ENCODE measurements around the gene ANKRD6. TPM values are rescaled to one million over a fixed set of nuclear protein-coding genes. Genes with fewer than 3 reads are reported as not detected.

Gene ANKRD6
- total RNA-seq, 1 donor from 2014 or later: 33.8 TPM

DNA sequence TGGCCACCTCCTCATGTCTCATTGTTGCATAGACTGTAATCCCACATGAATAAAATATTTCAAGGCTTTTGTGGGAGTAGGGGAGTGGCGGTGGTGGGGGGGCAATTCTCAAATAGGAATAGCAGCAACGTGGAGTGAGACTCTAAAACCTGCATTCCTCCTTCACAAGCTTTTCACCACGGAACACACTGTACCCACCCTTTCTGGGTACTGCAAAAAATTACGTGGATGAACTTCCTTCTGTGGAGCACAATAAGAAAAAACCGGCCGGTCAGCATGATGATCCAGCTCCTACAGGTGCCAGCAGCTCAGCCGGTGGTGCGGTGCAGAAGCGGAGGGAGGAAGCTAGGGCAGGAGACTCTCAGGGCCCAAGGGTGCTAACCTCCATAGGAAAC, 19.9 kb upstream of the ANKRD6 start:
- peak; percentile 14 for DNase-seq

DNA sequence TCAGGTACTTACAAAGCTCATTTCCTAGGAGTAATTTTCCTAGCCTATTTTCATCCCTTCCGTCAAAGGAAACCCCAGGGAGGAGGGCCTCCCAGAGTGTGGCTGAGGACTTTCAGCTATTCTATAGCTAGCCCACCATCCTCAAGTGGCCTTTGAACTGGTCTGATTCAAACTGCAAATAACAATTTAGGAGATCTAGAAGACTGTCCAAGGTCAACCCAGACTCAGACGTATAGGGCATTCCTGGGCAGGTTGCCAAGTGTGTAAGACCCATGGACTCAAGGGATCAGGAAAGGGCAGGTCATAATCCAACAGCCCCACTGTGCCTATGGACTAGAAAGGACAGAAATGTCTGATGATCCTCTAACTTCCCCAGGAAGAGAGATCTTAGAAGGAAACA, 18.7 kb upstream of the ANKRD6 start:
- no peak for DNase-seq

DNA sequence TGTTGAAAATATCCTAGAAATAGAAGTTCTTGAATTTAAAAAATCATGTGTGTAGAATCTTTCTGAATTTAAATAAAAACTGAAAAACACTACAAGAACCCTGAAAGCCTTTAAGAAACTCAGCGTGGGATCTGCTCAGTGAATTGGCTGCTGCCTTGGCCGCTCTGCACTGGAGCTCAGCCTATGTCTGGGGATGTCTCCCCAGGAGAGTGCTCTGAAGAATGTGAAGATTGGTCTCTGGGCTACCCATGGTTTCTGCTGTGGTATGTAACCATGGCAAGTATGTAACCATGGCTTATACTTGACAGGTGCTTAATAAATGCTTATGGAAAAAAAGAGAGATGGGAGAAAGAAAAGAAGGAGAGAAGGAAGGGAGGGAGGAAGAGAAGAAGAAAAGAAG, 17.8 kb upstream of the ANKRD6 start:
- DNase-seq: no peak

DNA sequence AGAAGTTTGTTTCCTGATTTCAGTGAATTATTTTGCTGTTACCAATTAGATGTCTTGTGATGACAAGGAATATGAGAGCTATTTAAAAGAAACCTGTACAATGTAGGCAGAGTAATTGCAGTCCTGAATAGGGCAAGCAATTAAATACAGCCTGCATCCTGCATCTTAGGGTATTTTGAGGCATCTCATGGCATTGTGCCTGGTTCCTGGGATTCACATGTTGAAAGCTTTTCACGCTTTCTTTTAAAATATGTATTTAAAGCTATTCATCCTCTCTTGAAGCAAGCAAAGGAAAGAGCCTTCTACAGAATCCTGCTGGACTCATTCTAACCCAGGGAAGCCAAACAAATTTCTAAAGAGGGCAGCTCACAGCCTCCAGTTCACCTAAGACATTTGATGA, 16.2 kb upstream of the ANKRD6 start:
- no peak for DNase-seq

DNA sequence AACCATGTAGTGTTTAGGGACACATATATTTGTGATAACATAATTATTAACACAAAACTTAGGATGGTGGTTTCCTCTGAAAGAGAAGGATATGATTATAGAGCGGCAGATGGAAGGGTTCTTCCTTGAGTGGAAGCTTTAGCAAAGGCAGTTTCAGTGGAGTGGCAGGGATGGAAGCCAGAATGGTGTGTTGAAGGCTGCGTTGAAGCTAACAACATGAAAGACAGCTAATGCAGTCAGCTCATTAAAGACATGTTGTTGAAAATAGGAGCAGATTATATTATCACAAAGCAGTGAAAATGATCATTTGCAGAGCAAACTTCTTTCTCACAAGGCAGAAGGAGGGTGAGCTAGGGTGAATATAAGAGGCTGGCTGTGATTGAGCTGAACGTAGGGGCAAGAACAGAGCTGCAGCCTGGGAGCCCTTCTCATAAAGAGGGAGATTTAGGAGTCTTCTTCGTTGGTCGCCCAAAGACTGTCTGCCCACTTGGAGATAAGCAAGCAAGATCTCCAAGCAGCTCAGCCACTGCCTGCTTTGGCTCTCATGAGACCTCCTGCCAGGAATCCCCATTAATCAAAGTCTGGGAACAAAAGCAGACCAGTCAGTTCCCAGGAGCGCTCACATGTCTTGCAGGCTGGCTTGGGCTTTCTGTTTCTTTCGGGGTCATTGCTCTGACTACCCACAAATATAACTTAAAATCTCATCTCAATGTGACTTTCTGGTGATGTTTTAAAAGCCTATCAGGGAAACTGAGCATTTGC, 2.6 kb upstream of the ANKRD6 start:
- no peak for DNase-seq

DNA sequence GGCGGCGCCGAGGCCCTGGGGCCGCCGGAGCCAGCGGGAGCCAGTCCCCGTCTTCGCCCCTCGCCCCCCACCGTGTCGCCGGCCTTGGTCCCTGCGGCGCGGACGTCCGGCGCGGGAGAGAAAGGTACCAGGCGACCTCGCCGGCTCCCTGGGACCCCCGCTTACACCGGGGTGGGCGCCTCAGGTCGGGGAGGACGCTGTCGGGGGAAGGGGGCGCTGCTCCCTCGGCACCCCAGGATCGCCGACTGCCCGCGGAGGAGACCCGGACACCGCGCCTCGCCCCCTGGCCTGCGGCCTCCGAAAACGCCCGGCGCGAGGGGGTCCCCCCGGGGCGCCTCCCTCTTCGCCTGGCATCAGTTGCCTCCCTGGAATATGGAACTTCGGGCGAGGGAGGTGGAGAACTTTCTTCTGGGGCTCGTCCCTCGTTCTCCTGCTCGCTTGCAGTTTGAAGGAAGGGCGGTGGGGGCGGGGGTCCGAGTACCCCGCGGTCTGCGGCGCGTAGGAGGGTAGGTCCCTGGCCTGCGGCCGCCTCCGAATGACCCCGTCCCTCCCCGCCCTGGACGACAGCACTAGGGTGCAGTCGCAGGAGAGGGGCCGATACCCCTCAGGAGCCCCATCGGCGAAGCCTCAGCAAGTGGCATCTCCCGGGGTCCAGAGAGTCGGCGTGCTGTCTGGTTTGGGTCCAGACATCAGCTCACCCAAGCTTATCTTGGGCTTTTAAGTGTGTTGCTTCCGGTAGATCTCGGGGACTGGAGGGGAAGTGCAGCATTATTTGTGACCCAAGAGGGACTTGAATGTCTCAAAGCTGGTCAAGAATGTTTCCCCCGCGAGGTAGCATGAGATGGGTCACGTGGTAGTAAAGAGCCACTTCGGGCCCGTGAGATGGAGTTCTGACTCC, 549 bp downstream of the ANKRD6 start:
- DNase-seq: no peak

DNA sequence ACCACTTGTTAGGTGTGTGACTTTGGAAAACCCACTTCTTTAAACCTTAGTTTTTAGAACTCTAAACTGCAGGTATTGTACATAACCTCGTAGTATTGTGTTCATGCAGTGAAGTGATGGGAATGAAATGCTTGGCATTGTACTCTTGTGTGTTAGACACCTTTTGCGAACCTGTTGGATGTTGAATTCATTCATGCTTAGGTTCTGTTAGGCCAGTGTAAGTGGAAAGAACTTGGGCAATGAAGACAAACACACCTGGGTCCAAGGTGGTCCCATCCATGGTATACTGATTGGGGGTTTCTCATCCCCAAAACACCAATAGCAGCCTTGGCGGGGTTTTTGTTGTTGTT, 1.2 kb downstream of the ANKRD6 start:
- no peak for DNase-seq

- DNase-seq: no peak
These were observed 2.0 kb downstream of the ANKRD6 start for GRCh38 chr6:89434954-89435353.

DNA sequence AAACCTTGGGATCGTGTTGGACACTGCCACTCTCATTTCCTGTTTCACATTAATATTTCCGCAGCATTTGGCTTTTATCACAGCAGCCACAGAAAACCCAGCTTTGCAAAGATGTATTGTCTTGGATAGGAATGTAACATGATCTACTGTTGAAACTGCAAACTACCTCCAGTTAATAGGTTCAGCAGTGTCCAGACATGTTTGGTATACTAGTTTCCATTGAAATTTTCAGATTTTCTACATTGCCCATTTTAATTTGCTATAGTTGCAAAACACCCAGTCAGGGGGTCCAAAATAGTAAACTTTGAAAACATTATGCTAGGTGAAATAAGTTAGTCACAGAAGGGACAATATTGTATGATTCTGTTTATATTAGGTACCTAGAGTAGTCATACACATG, 3.3 kb downstream of the ANKRD6 start:
- no peak for DNase-seq

DNA sequence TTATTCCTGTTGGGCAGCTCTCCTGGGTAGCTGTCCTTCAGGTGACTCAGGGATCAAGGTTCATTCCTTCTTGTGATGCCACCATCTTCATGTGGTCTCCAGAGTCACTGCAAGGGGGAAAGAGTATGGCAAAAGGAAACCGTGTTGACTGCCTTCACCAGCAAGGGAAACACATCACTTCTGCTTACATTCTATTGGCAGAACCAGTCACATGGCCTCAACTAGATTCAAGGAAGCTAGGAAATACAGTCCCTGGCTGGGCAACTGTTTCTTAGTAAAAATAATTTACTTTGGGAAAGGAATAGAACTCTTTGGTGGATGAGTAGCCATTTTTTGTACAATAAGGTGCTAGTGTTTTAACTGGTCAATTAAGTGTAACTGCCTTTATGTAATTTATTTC, 5.3 kb downstream of the ANKRD6 start:
- DNase-seq: no peak

GRCh38 chr6:89439014-89439413, 6.1 kb downstream of the ANKRD6 start:
- DNase-seq: no peak

DNA sequence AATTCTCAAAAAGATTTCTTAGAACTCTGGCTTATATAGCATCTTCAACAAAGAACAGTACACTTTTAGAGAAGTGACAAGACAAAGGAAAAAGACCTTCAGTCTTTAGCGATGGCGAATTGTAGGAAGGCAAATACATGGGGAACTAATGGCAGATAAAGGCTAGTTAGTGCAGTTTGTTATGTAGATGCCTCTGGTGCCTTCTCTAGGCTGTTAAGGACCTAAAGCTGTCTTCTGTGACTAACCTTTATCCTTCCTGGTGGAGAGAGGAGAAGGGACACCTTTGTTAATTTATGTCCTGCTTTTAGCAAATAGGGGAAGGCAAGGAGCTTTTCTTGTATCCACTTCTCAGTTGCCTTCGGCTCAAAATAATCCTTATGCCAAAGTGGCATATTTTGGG, 7.2 kb downstream of the ANKRD6 start:
- no peak for DNase-seq

- DNase-seq: no peak
These were observed 10.7 kb downstream of the ANKRD6 start for GRCh38 chr6:89443658-89444057.

DNA sequence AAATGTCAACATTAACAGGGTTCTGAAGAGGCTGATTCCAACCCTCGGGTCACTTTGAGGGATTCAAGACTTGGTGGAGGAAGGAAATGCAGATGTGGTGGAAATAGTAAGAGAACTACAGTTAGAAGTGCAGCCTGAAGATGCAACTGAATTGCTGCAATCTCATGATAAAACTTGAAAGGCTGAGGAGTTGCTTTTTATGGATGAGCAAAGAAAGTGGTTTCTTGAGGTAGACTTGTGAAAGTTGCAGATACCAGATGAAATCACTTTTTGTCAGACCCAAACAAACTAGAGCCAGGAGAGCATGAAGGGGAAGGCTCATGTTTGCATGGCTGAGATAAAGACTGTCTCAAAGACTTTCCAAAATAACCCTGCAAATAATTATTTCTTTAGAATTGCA, 16.2 kb downstream of the ANKRD6 start:
- DNase-seq: no peak

GRCh38 chr6:89452281-89452680, 19.3 kb downstream of the ANKRD6 start:
- DNase-seq: no peak

DNA sequence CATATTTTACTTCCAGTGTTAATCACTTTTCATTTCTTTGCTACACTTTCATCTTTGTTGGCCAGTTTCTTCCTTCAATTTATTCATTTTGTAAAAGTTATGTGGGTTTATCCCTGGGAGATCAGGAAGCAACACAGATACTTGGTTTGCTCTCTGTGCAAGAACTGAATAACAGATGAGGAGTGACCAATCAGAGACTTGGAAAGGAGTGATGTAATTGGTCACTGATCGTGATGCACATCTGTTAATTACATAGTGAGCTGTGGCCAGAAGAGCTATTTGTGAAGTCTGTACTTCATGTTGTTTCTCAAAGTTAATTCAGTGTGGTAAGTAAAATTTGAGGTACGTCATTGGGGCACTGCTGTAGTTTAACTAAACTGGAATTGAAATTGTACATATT, 21.3 kb downstream of the ANKRD6 start:
- DNase-seq: no peak

GRCh38 chr6:89458704-89459103, 25.8 kb downstream of the ANKRD6 start:
- no peak for DNase-seq

DNA sequence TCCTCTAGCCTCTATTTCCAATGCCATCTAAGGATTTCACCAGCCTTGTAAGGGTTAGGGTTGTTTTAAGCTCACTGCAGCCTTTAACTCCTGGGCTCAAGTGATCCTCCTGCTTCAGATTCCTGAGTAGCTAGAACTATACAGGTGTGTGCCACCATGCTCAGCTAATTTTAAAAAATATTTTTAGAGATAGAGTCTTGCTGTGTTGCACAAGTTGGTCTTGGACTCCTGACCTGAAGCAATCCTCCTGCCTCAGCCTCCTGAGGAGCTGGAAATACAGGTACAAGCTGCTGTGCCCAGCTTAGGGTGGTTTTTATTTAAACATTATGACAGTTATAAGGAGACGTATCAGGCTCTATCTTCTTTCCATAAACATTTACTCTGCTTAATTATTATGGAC, 26.5 kb downstream of the ANKRD6 start:
- no peak for DNase-seq

DNA sequence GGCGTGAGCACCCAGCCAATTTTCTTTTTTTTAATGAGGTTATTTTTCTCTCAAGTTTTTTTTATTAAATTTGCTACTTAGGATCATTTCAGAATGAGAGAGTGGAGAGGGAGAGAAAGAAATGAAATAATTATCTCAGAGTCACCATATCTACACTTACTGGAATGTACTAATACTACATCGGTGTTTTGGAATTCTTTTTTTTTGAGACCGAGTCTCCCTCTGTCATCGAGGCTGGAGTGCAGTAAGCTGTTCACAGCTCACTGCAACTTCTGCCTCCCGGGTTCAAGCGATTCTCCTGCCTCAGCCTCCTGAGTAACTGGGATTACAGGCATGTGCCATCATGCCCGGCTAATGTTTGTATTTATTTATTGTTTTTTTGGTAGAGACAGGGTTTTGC, 27.8 kb downstream of the ANKRD6 start:
- no peak for DNase-seq

GRCh38 chr6:89462503-89462902, 29.6 kb downstream of the ANKRD6 start:
- DNase-seq: no peak

- no peak for DNase-seq
These were observed 31.3 kb downstream of the ANKRD6 start for GRCh38 chr6:89464295-89464694.

DNA sequence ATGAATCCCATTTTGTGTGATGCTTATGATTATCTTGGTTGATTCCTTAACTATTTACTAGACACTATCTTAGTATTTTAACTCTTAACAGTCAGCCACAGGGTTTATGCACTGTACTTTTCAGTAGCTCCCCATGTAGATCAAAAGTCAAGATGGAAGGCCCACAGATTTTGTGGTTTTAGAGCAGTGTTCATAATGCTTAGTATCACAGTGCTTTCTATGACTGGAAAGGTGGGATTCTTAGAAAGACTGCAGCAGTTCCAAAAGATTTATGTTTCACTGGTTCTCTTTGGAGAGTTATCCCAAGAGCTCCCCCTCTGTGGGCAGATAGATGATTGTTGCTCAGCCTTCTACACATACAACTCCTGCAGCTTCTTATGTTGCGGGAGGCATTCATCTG, 34.5 kb downstream of the ANKRD6 start:
- DNase-seq: no peak

- DNase-seq: no peak
These were observed 36.0 kb downstream of the ANKRD6 start for GRCh38 chr6:89468998-89469397.

DNA sequence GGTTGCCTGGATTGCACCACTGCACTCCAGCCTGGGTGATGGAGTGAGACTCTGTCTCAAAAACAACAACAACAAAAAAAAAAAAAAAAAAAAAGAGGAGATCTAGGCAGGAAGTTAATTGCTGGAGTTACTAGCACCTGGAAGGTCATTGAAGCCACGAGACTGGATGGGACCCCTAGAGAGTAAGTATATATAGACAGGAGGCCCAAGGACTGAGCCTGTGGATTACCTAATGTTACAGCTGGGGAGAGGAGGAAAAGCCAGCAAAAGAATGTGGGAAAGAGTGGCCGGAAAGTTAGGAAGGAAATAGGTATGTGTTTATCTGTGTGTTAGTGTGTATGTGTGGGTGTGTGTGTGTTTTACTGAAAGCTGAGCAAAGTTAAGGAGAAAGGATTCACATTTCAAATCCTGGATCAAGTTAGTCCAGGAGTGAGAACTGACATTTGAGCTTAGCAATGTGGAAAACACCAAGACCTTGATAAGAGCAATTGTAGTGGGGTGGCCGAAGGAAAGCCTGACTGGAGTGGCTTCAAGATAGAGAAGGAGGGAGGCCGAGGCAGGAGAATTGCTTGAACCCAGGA, 38.4 kb downstream of the ANKRD6 start:
- DNase-seq: no peak
